ENCODE results near the gene ZSCAN20. TPM values are rescaled to one million over a fixed set of nuclear protein-coding genes. Genes with fewer than 3 reads are reported as not detected.
A peak's percentile ranks its signal among the peaks of the same experiment; 100 is the strongest.

Gene ZSCAN20
- polyA plus RNA-seq, 1 donor (not counting 4 experiments of a cell fraction or from before 2014, with no cell fraction given): 3.1 TPM

GRCh38 chr1:33469691-33470090 lies 2.8 kb upstream of the ZSCAN20 start:
- Histone ChIP-seq H4K20me1 (ENCODE audit: control insufficient read depth, extremely low read depth, insufficient read depth, low read length) (no peaks in the 10 kb centered on the region), H3K79me2 (ENCODE audit: control insufficient read depth, insufficient read depth, low read length) (peaks cover 13% of the 10 kb centered on the region), H3K9me3 (ENCODE audit: control insufficient read depth, low read depth, low read length) (no peaks in the 10 kb centered on the region), H3K9ac (ENCODE audit: control insufficient read depth, extremely low read depth, insufficient read depth, low read length) (no peak overlapping the region), H3K27me3 (ENCODE audit: control insufficient read depth, extremely low read depth, insufficient read depth, low read length) (no peaks in the 10 kb centered on the region), H3K4me2 (ENCODE audit: control insufficient read depth, extremely low read depth, insufficient read depth, low read depth, low read length) (no peak overlapping the region), H3K27ac (ENCODE audit: control insufficient read depth, insufficient read depth, low read length) (no peak overlapping the region), H2AFZ (ENCODE audit: control insufficient read depth, low read length) (no peak overlapping the region), H3K4me1 (ENCODE audit: control insufficient read depth, extremely low read depth, insufficient read depth, low read length) (peaks cover 22% of the 10 kb centered on the region), H3K36me3 (ENCODE audit: control insufficient read depth in 2 of 2, extremely low read depth in 1 of 2, insufficient read depth in 2 of 2, low read length in 2 of 2) (peaks cover 0 to 3% of the 10 kb centered on the region in 2 experiments), H3K9me1 (ENCODE audit: control insufficient read depth, extremely low read depth, insufficient read depth, low read length) (no peaks in the 10 kb centered on the region), H3K4me3 (ENCODE audit: control insufficient read depth in 2 of 3, extremely low read depth in 1 of 3, insufficient read depth in 2 of 3, low read depth in 1 of 3, low read length in 3 of 3) (no peak overlapping the region)
- dilution Hi-C loops (cut with MboI; ENCODE audit: extremely low pct_ligation_motif_present, low sequenced_read_pairs): no loop called here
- DNase-seq (ENCODE audit: low read depth, low spot score) (no peak), FAIRE-seq (no peak)
- no peak for TF ChIP-seq CTCF (optimal IDR thresholded peaks at IDR 0.05 in 1 of 3, IDR thresholded peaks at IDR 0.05 in 1 of 3, conservative IDR thresholded peaks at IDR 0.05 in 1 of 3; ENCODE audit: extremely low read depth in 1 of 3, insufficient read depth in 2 of 3, low read length in 3 of 3)
- no peak for TF ChIP-seq EZH2 (IDR thresholded peaks at IDR 0.05; ENCODE audit: low read length)

- Histone ChIP-seq H3K4me3 (ENCODE audit: control insufficient read depth in 2 of 3, extremely low read depth in 1 of 3, insufficient read depth in 2 of 3, low read depth in 1 of 3, low read length in 3 of 3) (no peak overlapping the region), H3K9me1 (ENCODE audit: control insufficient read depth, extremely low read depth, insufficient read depth, low read length) (no peaks in the 10 kb centered on the region), H3K4me1 (ENCODE audit: control insufficient read depth, extremely low read depth, insufficient read depth, low read length) (peaks cover 22% of the 10 kb centered on the region), H2AFZ (ENCODE audit: control insufficient read depth, low read length) (peak overlapping the region; percentile 80), H3K36me3 (ENCODE audit: control insufficient read depth in 2 of 2, extremely low read depth in 1 of 2, insufficient read depth in 2 of 2, low read length in 2 of 2) (peaks cover 0 to 3% of the 10 kb centered on the region in 2 experiments), H3K4me2 (ENCODE audit: control insufficient read depth, extremely low read depth, insufficient read depth, low read depth, low read length) (peak overlapping the region; percentile 65), H3K79me2 (ENCODE audit: control insufficient read depth, insufficient read depth, low read length) (peaks cover 15% of the 10 kb centered on the region), H3K9ac (ENCODE audit: control insufficient read depth, extremely low read depth, insufficient read depth, low read length) (peak overlapping the region; percentile 11), H3K27ac (ENCODE audit: control insufficient read depth, insufficient read depth, low read length) (peak overlapping the region; percentile 38), H3K9me3 (ENCODE audit: control insufficient read depth, low read depth, low read length) (no peaks in the 10 kb centered on the region), H3K27me3 (ENCODE audit: control insufficient read depth, extremely low read depth, insufficient read depth, low read length) (no peaks in the 10 kb centered on the region), H4K20me1 (ENCODE audit: control insufficient read depth, extremely low read depth, insufficient read depth, low read length) (no peaks in the 10 kb centered on the region)
- peak; percentile 97 for FAIRE-seq
- dilution Hi-C loops (cut with MboI; ENCODE audit: extremely low pct_ligation_motif_present, low sequenced_read_pairs): no loop called here
- peak; percentile 63 for DNase-seq (ENCODE audit: low read depth, low spot score)
- no peak for TF ChIP-seq EZH2 (IDR thresholded peaks at IDR 0.05; ENCODE audit: low read length)
- TF ChIP-seq CTCF (optimal IDR thresholded peaks at IDR 0.05 in 1 of 3, IDR thresholded peaks at IDR 0.05 in 1 of 3, conservative IDR thresholded peaks at IDR 0.05 in 1 of 3; ENCODE audit: extremely low read depth in 1 of 3, insufficient read depth in 2 of 3, low read length in 3 of 3): peak; percentile 88 to 97 (median 91)
These were observed 1.9 kb upstream of the ZSCAN20 start for GRCh38 chr1:33470495-33471012.

Measured in keratinocyte (primary cell).